GM19397 (cell line): ENCODE measurements around the gene HOXC6.

ENCODE experiments used
- ATAC-seq: cut with Tn5 transposase; IDR thresholded peaks from one replicate; pipeline ENCODE4 v1.9.1; 2021; ENCODE audit warnings: mild to moderate bottlenecking, moderate library complexity; ENCODE audit not compliant: unreplicated experiment

HOXC6 gene

DNA sequence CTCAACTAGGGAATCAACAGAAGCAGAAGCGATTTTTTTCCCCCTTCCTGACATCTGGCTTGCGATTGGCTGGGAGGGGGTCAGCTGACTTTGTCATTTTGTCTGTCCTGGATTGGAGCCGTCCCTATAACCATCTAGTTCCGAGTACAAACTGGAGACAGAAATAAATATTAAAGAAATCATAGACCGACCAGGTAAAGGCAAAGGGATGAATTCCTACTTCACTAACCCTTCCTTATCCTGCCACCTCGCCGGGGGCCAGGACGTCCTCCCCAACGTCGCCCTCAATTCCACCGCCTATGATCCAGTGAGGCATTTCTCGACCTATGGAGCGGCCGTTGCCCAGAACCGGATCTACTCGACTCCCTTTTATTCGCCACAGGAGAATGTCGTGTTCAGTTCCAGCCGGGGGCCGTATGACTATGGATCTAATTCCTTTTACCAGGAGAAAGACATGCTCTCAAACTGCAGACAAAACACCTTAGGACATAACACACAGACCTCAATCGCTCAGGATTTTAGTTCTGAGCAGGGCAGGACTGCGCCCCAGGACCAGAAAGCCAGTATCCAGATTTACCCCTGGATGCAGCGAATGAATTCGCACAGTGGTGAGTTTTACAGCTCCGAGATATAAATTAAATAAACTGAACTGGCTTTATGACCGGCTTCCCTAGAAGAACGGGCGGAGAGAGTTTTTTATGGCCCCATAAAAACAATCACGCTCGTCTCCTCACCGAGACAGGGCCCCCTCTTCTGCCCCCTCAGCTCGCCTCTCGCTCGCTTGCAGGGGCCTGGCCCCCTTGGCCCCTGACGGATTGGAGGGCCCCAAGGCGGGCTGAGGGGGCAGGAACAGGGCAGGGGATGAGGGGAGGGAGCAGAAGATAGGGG is at the start of gene HOXC6:
Gene HOXC6, plus strand, starts transcription at position 127 of the 888 bp plus-strand sequence. Its CDS starts 82 bp downstream, at position 209.
- ATAC-seq = no peak

DNA sequence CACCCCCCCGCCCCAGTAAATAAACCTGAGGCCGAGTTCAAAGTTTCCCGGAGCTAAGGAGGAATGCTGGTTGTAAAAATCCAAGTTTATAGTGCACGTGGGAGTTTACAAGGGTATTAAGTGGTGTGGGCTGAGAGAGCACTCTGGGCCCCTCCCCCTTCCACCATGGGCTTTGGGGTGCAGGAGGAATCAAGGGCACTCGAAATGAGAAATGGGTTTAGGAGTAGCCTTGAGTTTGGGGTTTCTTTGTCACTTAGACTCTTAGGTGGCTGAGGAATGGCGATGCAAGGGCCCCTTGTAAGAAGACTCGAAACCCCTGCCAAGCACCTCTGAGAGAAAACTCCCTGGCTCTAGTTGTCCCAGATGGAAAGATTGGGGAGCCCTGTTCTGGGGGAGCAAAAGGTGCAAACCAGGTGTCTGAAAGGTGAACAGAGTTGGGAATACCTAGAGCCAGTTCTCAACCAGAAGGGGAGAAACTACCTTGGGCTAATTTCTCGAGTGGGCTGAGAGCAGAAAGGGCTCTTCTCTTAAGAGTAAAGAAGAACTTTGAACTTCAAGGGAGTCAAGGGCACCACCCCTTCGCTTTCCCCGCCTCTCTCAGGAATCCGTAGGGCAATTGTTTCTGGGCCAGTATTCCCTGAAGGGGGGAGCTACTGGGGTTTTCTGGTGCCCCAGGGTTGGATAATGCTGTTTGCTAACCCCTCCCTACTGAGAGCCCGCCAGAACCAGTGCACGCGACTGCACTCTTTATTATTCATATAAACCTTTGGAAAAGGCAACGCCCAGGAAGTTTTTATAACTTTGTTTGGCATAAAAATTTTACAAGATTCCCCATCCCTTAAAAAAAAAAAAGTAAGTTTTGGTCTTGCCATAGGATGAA is 49.5 kb upstream of the HOXC6 start:
- ATAC-seq = no peak

DNA sequence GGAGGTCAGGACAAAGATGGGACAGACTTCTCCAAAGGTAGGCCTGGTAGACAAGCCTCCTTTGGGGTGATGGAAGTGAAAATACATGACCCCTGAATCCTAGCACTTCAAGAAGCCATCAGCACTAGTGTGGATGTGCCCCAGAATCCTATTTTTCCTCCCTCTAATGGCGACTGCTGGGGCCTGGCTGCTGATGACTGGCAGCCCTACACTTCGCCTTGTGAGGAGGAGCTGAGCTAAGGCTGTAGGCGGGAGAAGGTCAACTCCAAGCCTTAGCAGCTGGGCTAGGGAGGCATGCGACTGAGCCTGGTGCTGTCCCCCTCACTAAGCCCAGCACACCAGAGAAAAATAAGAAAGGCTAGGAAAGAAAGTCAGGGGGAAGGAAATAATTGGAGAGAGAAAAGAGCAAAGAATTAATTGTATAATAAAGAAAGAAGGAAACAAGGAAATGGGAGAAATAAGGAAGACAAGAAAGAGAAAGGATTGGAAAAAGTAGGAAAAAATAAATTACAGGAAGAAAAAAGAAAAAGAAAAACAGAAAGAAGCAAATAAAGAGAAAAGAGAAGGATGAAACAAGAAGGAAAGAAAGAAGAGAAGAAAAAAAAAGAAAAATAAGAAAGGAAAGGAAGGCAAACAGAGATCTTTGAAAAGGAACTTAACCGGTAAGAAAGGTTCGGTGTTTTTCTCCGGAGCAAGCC is 48.0 kb upstream of the HOXC6 start:
- no peak for ATAC-seq

- no peak for ATAC-seq
Observed at GRCh38 chr12:53980802-53981496, 47.3 kb upstream of the HOXC6 start.

DNA sequence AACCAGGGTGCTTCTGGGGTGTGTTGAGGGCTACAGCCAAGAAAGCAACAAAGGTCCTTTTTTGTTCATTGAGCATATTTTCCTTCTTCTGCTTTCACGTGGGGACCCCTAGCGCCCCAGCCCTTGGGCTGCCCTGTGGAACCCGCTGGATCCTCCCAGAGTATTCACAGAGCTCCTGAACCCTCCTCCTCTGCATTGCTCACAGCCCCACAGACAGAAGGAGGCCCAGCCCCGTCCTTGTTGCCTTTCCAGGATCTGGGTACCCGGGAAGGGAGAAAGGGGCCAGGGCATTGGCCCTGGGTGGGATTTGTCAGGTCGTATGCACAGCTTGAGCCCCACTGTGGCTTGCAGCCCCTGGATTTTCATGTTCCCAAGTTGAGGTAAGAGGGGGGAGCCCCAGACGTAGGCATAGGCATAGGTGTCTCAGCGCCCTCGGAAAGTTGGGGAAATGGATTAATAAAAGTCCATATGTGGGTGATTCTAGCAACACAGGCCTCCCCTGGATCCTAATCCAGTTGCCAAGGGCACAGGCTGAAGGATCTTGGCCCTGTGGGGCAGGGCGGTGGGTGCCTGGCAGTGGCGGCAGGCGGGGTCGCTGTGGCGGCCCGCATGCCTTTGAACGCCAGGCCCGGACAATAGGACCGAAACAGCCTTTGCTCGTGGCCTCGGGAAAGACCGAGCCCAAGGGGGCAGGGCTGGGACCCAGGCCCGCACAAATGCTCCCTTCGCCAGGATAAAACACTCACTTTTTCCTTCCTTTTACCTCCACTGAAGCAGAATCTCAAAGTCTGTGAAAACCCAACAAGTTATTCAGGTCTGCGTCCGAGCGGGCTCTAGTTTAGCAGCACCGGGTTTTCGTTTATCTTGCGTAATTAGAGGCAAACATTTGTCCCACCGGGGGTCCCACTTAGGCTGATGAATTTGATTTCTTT is 46.3 kb upstream of the HOXC6 start:
- ATAC-seq = no peak

DNA sequence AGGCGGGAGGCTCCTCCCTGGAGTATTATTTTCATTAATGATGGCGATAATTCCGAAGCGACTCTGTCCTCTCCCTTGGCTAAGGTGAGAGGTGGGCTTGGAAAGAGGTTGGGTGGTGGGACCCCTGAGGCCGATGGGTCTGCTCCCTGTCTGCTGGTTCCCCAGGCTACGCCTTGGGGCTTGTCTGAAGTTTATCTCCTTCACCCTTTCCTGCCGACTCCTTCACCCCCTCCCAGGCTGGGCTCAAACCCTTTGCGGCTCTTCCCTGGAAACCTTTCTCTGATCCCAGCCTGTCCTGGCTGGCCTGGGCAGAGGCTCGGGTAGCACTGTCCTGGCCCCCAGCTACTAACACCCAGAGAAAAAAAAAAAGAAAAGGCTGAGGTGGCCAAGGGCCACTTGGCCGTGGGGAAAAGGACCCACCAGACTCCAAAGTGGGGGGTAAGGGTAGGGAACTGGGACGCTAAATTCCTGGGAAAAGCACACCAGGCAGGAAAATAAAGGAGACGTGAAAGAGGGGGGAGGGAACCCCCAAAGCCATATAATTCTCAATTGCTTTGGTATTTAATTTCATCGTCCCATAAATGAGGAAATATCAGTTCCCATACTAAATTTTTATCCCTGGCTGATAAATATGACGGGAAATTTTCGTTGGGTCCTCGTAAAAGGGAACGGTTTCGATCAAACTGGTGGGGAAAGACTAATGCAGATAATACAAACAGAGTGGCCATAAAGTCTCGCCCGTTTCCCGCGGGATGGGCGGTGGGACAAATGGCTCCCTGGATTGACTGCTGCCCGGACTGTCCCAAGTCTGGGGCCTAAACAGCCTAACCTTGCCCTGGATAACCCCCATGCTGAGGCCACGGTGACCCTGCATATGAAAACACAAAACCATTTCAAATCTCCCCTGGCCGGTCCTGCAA is 45.3 kb upstream of the HOXC6 start:
- no peak for ATAC-seq

- no peak for ATAC-seq
Observed at GRCh38 chr12:53983568-53983949, 44.7 kb upstream of the HOXC6 start.

DNA sequence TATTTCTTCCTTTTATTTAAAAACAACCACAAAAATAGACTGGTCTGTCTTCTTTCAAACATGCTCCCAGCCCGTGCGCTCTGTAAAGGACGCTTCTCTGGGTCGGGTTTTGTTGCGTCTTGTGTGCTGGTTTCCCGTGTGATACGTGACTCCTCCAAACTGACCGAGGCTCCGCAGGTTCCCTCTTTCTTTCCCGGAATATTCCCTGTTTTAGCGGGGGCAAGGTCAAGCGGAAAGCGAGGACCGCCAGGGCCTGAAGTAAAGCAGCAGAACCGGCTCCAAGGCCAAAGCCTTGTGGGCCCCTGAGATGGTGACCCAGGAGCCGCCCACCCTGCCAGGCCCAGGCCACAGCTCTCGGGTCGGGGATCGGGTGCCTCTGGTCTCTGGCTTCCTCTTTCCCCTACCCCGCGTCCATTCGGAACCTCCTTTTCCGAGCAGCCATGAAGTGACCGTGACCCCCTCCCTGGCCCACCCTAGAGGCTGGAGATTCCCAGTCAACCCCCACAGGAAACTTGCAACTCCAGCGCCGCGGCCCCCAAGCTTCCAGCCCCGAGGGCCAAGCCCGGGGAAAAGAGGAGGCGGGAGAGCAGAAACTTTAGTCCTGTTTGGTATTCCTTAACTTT is 44.2 kb upstream of the HOXC6 start:
- no peak for ATAC-seq

- ATAC-seq = no peak
Observed at GRCh38 chr12:53984901-53985691, 43.1 kb upstream of the HOXC6 start, which contains the start of gene HOXC10. Gene HOXC10 (plus strand): TSS chr12:53985146. CDS start chr12:53985260, 114 bp downstream.

- no peak for ATAC-seq
Observed at GRCh38 chr12:53985692-53985993, 42.6 kb upstream of the HOXC6 start.

- no peak for ATAC-seq
Observed at GRCh38 chr12:53985994-53986685, 42.1 kb upstream of the HOXC6 start.

DNA sequence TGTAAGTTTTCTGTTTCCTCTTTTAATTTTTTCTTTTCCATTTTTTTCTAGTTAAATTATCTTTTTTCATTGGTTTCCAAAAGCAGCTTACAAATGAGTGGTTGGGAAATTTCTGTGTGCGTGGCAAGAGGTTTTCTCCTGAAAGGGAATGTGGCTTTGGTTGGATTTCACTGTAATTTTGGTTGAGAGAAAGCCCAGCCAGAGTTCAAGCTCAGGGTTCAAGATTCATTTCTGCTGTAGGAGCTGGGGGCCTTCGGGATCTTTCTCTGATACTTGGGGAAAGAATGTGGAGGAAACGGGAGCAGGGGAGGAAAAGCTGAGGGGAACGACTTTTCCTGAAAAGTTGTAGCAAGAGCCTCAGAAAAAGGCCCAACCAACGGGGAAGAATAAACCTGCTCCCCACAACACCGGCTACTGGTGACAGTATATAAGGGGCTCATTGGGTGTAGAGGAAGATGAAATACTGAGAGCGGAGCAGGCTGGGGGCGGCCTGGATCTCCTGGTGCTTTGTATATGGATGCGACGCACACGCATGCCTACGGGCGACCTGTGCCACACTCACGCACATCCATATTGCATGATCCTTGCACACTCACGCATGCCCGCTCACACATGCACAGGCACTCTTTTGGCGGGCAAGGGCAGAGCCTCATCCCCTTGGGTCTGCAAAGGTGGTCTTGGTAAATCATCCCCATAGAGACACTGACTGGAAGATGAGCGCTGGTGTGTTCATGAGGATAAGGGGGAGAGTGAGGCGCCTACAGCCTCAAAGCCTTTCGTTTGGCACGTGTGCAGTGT is 41.4 kb upstream of the HOXC6 start:
- no peak for ATAC-seq

DNA sequence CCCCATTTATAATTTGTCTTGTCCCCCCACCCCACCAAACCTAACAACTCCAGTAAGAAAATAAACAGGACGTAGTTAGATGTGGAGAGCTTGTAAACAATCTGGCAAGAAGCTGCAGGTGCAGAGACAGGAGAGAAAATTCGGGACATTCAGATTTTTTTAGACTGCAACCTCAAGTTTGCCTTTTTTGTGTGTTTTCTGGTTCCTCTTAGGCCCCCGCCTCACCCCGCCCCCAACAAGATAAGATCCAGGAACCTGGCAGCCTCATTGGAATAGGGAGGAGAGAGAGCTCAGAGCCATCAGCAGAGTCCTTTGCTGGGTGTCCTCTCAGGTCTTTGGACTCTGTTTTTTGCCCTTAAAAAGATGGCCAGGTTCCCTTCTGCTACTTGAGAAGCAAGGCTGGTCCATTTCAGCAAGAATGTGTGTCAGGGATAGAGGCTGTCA is 40.4 kb upstream of the HOXC6 start:
- ATAC-seq = no peak

GRCh38 chr12:53988541-53989226 is 39.6 kb upstream of the HOXC6 start:
- no peak for ATAC-seq
